ENCODE results near the gene PRPF19.

GRCh38 chr11:60847281-60847680 is 59.1 kb downstream of the PRPF19 start:
- TF ChIP-seq NFYB (CRISPR knock-in tag; conservative IDR thresholded peaks at IDR 0.05; ENCODE audit: low read depth): no peak
- TF ChIP-seq USF2 (CRISPR knock-in tag; IDR thresholded peaks at IDR 0.05): no peak
- no peak for TF ChIP-seq CTCF (IDR thresholded peaks at IDR 0.05)
